Fibroblast of lung (primary cell): Measurements from ENCODE around the gene CD6. TPM values are rescaled to one million over a fixed set of nuclear protein-coding genes. Genes with fewer than 3 reads are reported as not detected.

Experiments used
- DNase-seq, 2 donors: peaks; one replicate each; pipeline versions ENCODE4 v3.0.0 to v3.0.0-alpha.2; 2010; ENCODE audit warnings: low read depth in 2 of 2
- H2AFZ ChIP-seq: 2 replicates; pipeline ENCODE4 v1.5.1; 2012; ENCODE audit warnings: low read length, control low read depth, inconsistent platforms
- H3K27ac ChIP-seq: 2 replicates; pipeline ENCODE4 v1.5.1; 2011; ENCODE audit warnings: low read length, control low read depth; ENCODE audit not compliant: insufficient read depth
- H3K27me3 ChIP-seq: 2 replicates; pipeline ENCODE4 v1.5.1; 2011; ENCODE audit warnings: mild to moderate bottlenecking, low read length; ENCODE audit not compliant: control insufficient read depth, insufficient read depth
- H3K36me3 ChIP-seq: 2 replicates; pipeline ENCODE4 v1.5.1; 2011; ENCODE audit warnings: low read length; ENCODE audit not compliant: control insufficient read depth, insufficient read depth
- H3K4me1 ChIP-seq: 2 replicates; pipeline ENCODE4 v1.5.1; 2011; ENCODE audit warnings: low read length; ENCODE audit not compliant: control insufficient read depth, insufficient read depth; ENCODE audit errors: extremely low read depth
- H3K4me2 ChIP-seq: 2 replicates; pipeline ENCODE4 v1.5.1; 2011; ENCODE audit warnings: low read length, control low read depth; ENCODE audit not compliant: insufficient read depth; ENCODE audit errors: extremely low read depth
- H3K4me3 ChIP-seq, 4 experiments: fragments of 200-600 bp in 1 of 4; sonication (generic) in 1 of 4; replicated peaks in 1 of 4; 2 replicates each; pipeline ENCODE4 v1.5.1; 2011 to 2016; ENCODE audit warnings: low read length in 4 of 4, low read depth in 3 of 4, mild to moderate bottlenecking in 3 of 4, control low read depth in 2 of 4, inconsistent platforms in 1 of 4, mixed read lengths in 1 of 4; ENCODE audit not compliant: insufficient read depth in 1 of 4; ENCODE audit errors: control extremely low read depth in 1 of 4
- H3K79me2 ChIP-seq: 2 replicates; pipeline ENCODE4 v1.5.1; 2012; ENCODE audit warnings: mild to moderate bottlenecking, low read length, inconsistent platforms; ENCODE audit not compliant: control insufficient read depth, insufficient read depth
- H3K9ac ChIP-seq: 2 replicates; pipeline ENCODE4 v1.5.1; 2011; ENCODE audit warnings: mild to moderate bottlenecking, low read length, control low read depth; ENCODE audit not compliant: insufficient read depth
- H3K9me3 ChIP-seq: 2 replicates; pipeline ENCODE4 v1.5.1; 2012; ENCODE audit warnings: low read depth, low read length; ENCODE audit not compliant: control insufficient read depth, insufficient read depth
- H4K20me1 ChIP-seq: 2 replicates; pipeline ENCODE4 v1.5.1; 2011; ENCODE audit warnings: low read length; ENCODE audit not compliant: control insufficient read depth, insufficient read depth; ENCODE audit errors: extremely low read depth
- CTCF ChIP-seq, 2 donors: IDR thresholded peaks in 1 of 2; conservative IDR thresholded peaks in 1 of 2; 1 replicate in 1 of 2; 2 replicates in 1 of 2; pipeline ENCODE4 v1.5.1; 2011 to 2012; ENCODE audit warnings: low read length in 2 of 2, control low read depth in 1 of 2, inconsistent platforms in 1 of 2, low read depth in 1 of 2, mild to moderate bottlenecking in 1 of 2
- EZH2 ChIP-seq: IDR thresholded peaks from 2 replicates; pipeline ENCODE4 v1.5.1; 2012; ENCODE audit warnings: low read length, control low read depth, mild to moderate bottlenecking; ENCODE audit errors: missing control alignments
- polyA plus RNA-seq, 2 donors: library from polyadenylated mRNA; depleted of rRNA in 1 of 2; stranded (reverse) in 1 of 2; unstranded in 1 of 2; fragments of >200 nt; gene quantifications; 2 replicates each; pipeline ENCODE4 v1.2.1, GENCODE V29; 2011 to 2012; ENCODE audit warnings: missing spikeins in 1 of 2
- total RNA-seq: library from RNA; depleted of rRNA; stranded (reverse); fragments of >200 nt; gene quantifications from 2 replicates; pipeline ENCODE4 v1.2.1, GENCODE V29; 2014

The CD6 gene
- total and polyA plus RNA-seq, 2 donors (not counting 1 experiment from before 2014, with no cell fraction given): not detected

GRCh38 chr11:60929764-60930163 lies 41.7 kb upstream of the CD6 start:
- DNase-seq: no peak
- Histone ChIP-seq H3K4me1 (peaks cover 4% of the 10 kb centered on the region), H3K9me3 (no peaks in the 10 kb centered on the region), H2AFZ (no peak overlapping the region), H3K27ac (no peak overlapping the region), H3K4me3 (no peak overlapping the region), H3K4me2 (no peak overlapping the region), H3K9ac (no peak overlapping the region), H4K20me1 (no peaks in the 10 kb centered on the region), H3K79me2 (no peaks in the 10 kb centered on the region), H3K27me3 (no peaks in the 10 kb centered on the region), H3K36me3 (no peaks in the 10 kb centered on the region)
- TF ChIP-seq EZH2 (no peak), CTCF (conservative IDR thresholded peaks at IDR 0.05 in 1 of 2, IDR thresholded peaks at IDR 0.05 in 1 of 2; ENCODE audit: low read depth in 1 of 2, low read length in 2 of 2) (no peak)

DNA sequence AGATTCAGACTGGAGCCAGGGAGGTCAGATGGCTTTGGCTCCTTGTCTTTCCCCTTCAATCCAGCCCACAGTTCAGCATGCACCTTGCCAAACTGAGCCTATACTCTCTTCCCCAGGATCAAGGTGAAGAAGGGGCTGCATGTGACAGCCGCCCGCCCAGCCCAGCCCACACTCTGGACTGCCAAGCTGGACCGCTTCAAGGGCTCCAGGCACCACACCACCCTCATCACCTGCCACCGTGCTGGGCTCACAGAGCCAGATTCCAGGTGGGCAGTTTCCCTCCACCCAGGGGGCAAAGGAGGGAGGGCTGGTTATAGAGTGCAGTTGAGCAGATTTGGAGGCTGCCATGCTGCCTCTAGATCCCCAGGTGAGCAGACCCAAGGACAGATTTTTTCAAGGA lies 41.1 kb upstream of the CD6 start:
- no peak overlapping the region for H3K4me3 ChIP-seq
- no peak overlapping the region for H3K27ac ChIP-seq
- DNase-seq: no peak
- no peaks in the 10 kb centered on the region for H3K79me2 ChIP-seq
- no peak overlapping the region for H2AFZ ChIP-seq
- H3K27me3 ChIP-seq: no peaks in the 10 kb centered on the region
- no peaks in the 10 kb centered on the region for H3K36me3 ChIP-seq
- no peaks in the 10 kb centered on the region for H3K9me3 ChIP-seq
- H3K4me1 ChIP-seq: peaks cover under 1% of the 10 kb centered on the region
- H3K4me2 ChIP-seq: no peak overlapping the region
- H3K9ac ChIP-seq: no peak overlapping the region
- no peaks in the 10 kb centered on the region for H4K20me1 ChIP-seq
- TF ChIP-seq CTCF (conservative IDR thresholded peaks at IDR 0.05 in 1 of 2, IDR thresholded peaks at IDR 0.05 in 1 of 2; ENCODE audit: low read depth in 1 of 2, low read length in 2 of 2) (no peak), EZH2 (no peak)

DNA sequence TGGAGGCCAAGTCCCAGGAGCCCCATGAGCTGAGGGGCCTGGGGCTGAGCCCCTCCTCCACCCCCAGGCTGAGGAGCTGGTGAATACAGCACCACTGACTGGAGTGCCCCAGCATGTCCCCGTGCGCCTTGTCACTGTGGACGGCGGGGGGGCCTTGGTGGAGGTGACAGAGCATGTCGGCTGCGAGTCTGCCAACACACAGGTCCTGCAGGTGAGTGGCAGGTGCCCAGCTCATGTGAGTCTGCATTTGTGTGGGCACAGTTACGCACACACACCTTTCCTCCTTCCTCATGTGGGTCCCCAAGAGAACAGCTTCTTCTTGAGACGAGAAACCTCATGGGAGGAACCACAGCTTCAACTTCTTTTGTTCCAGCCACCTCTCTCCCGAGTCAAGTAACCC lies 39.6 kb upstream of the CD6 start:
- Histone ChIP-seq H3K9ac (no peak overlapping the region), H3K9me3 (no peaks in the 10 kb centered on the region), H3K79me2 (no peaks in the 10 kb centered on the region), H3K36me3 (no peaks in the 10 kb centered on the region), H3K27me3 (no peaks in the 10 kb centered on the region), H3K4me2 (no peak overlapping the region), H2AFZ (no peak overlapping the region), H3K4me3 (no peak overlapping the region), H3K27ac (no peak overlapping the region), H3K4me1 (no peaks in the 10 kb centered on the region), H4K20me1 (no peaks in the 10 kb centered on the region)
- DNase-seq: no peak
- no peak for TF ChIP-seq CTCF (conservative IDR thresholded peaks at IDR 0.05 in 1 of 2, IDR thresholded peaks at IDR 0.05 in 1 of 2; ENCODE audit: low read depth in 1 of 2, low read length in 2 of 2)
- no peak for TF ChIP-seq EZH2
